ENCODE data around the gene FBXL12. TPM values are rescaled to one million over a fixed set of nuclear protein-coding genes. Genes with fewer than 3 reads are reported as not detected.
A peak's percentile ranks its signal among the peaks of the same experiment; 100 is the strongest.

FBXL12 gene
- total RNA-seq, 1 experiment from 2014 or later = 21.9 TPM

DNA sequence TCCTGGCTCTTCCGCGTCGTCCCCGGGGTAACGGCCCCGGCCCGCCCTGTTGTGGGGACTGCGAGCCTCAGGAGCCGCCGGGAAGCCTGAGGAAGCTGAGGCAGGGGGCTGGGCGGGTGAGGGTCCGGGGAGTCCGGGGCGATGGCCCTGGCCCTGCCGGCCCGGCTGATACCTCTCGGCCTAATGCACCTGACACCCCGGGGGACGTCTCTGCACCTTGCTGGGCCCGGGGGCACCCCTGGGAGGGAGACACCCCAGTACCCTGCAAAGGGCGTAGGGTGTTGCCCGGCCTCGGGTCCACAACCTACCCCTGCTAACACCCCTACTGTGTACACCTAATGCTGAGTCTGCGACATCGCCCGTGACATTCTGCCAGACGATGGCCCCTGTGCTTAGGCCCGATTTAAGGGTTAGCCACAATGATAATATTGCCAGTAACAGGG, 16.6 kb upstream of the FBXL12 start:
- H2AFZ ChIP-seq (ENCODE audit: low read depth, low read length, poor library complexity, severe bottlenecking) = no peak overlapping the region
- peaks cover 3% of the 10 kb centered on the region; the same call in 1 of the 2 replicates for H4K20me1 ChIP-seq (ENCODE audit: insufficient read depth)
- POLR2A ChIA-PET = no interaction called here
- peak overlapping the region; percentile 76 for H3K9ac ChIP-seq (ENCODE audit: low read length)
- H3K4me1 ChIP-seq (ENCODE audit: control insufficient read depth in 1 of 2, insufficient read depth in 2 of 2, low read length in 2 of 2) = peaks cover 4 to 18% of the 10 kb centered on the region in 2 experiments; a peak in 3 of 4 replicates
- peak; percentile 47; the same call in 1 of the 2 replicates for TF ChIP-seq ZFX (IDR thresholded peaks at IDR 0.05)
- no peak for TF ChIP-seq SIN3A (IDR thresholded peaks at IDR 0.05; ENCODE audit: low read depth)
- RAD21 ChIA-PET (ENCODE audit: low non-redundant PET in 1 of 2, low total read pairs in 2 of 2, uncharacterized antibody in 2 of 2, unreplicated experiment in 2 of 2) = no interaction called here
- H3K36me3 ChIP-seq (ENCODE audit: control insufficient read depth in 1 of 2, insufficient read depth in 2 of 2, low read length in 2 of 2) = peaks cover 8 to 9% of the 10 kb centered on the region in 2 experiments; a peak in 3 of 4 replicates
- CTCF ChIA-PET = interaction anchor here (1.3 kb wide), 1 partner anchor 214 kb away, joined by 4 read pairs; no protein-coding TSS in a partner anchor
- H3K27me3 ChIP-seq (ENCODE audit: insufficient read depth, low read length) = no peaks in the 10 kb centered on the region
- H3K4me3 ChIP-seq (replicated peaks in 1 of 2; ENCODE audit: low read depth in 1 of 2, low read length in 2 of 2) = peak overlapping the region; percentile 94 to 96
- H3K9me2 ChIP-seq (ENCODE audit: insufficient read depth) = no peaks in the 10 kb centered on the region
- BruUV-seq (replicated peaks) = no TSS peak
- peak overlapping the region; percentile 56; the same call in 1 of the 2 replicates for H3K27ac ChIP-seq (ENCODE audit: low read depth, low read length)
- DNase-seq (ENCODE audit: low read depth, low spot score) = no peak
- peak; percentile 24 for ATAC-seq
- peaks cover 31% of the 10 kb centered on the region for H3K79me2 ChIP-seq (ENCODE audit: insufficient read depth, low read length)
- intact Hi-C loops (cut with micrococcal nuclease) = loop anchor here (1.0 kb wide), 1 partner anchor 12 kb away; no protein-coding TSS in a partner anchor
- H3K9me3 ChIP-seq (ENCODE audit: control insufficient read depth in 1 of 2, insufficient read depth in 1 of 2, low read depth in 1 of 2, low read length in 2 of 2) = no peaks in the 10 kb centered on the region
- peak overlapping the region; percentile 97 for H3K4me2 ChIP-seq (ENCODE audit: low read length)

DNA sequence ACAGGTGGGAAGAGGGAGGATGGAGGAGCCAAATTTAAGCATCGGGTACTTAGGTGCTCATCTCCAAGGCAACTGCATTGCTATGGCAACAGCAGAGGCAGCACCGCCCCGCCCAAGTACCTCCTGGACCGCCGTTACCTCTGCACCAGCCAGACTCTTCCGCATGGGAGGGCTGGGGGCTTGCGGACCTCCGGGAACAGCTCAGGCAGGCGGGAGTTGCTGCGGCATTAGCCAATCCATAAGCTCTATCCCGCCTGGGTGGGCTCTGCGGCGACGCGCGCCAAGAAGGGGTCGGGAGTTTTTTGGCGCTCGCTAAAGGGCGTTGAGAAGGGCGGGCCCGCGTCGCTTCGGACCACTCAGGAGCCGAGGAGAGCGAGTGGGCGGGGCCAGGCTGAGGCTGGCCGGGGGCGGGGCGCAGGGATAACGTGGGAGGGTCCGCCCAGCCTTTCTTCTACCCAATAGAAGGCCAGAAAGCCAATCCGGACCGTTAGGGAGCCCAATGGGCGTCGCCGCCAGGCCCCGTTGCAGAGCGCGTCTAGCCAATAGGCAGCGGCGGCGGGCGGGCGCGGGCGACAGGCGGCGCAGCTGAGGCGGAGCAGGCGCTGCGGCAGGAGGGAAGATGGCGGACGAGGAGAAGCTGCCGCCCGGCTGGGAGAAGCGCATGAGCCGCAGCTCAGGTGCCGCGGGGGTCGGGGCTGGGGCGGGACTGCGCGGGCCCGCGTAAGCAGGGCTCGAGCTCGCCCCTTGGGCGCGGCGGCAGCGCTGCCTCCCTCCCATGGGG, 16.0 kb upstream of the FBXL12 start, which contains the start of gene PIN1:
Gene PIN1 (plus strand): TSS at position 593 of the 781 bp plus-strand sequence. CDS start 27 bp downstream, at position 620.
- Histone ChIP-seq H3K4me3 (replicated peaks in 1 of 2; ENCODE audit: low read depth in 1 of 2, low read length in 2 of 2) (peak within 1 kb of the TSS; percentile 94 to 96), H3K79me2 (ENCODE audit: insufficient read depth, low read length) (peaks cover 37% of the 10 kb centered on the region), H4K20me1 (ENCODE audit: insufficient read depth) (peaks cover 3% of the 10 kb centered on the region; the same call in 1 of the 2 replicates), H3K4me1 (ENCODE audit: control insufficient read depth in 1 of 2, insufficient read depth in 2 of 2, low read length in 2 of 2) (peaks cover 4 to 18% of the 10 kb centered on the region in 2 experiments; a peak in 3 of 4 replicates), H3K4me2 (ENCODE audit: low read length) (peak within 1 kb of the TSS; percentile 97), H3K9me2 (ENCODE audit: insufficient read depth) (no peaks in the 10 kb centered on the region), H3K36me3 (ENCODE audit: control insufficient read depth in 1 of 2, insufficient read depth in 2 of 2, low read length in 2 of 2) (peaks cover 11 to 12% of the 10 kb centered on the region in 2 experiments; a peak in 3 of 4 replicates), H2AFZ (ENCODE audit: low read depth, low read length, poor library complexity, severe bottlenecking) (no peak within 1 kb of the TSS), H3K9me3 (ENCODE audit: control insufficient read depth in 1 of 2, insufficient read depth in 1 of 2, low read depth in 1 of 2, low read length in 2 of 2) (no peaks in the 10 kb centered on the region), H3K9ac (ENCODE audit: low read length) (peak within 1 kb of the TSS; percentile 76), H3K27ac (ENCODE audit: low read depth, low read length) (peak within 1 kb of the TSS; percentile 56; the same call in 1 of the 2 replicates), H3K27me3 (ENCODE audit: insufficient read depth, low read length) (no peaks in the 10 kb centered on the region)
- TF ChIP-seq YY1 (IDR thresholded peaks at IDR 0.05; ENCODE audit: extremely low read depth, insufficient replicate concordance, low read depth, low read length) = peak; percentile 90
- no peak for TF ChIP-seq EZH2 (IDR thresholded peaks at IDR 0.05)
- no peak; the same call in 1 of the 2 replicates for TF ChIP-seq SRF (IDR thresholded peaks at IDR 0.05; ENCODE audit: low read depth)
- peak; percentile 89 for TF ChIP-seq EGR1 (IDR thresholded peaks at IDR 0.05; ENCODE audit: low read depth)
- TF ChIP-seq, protein P1, sequence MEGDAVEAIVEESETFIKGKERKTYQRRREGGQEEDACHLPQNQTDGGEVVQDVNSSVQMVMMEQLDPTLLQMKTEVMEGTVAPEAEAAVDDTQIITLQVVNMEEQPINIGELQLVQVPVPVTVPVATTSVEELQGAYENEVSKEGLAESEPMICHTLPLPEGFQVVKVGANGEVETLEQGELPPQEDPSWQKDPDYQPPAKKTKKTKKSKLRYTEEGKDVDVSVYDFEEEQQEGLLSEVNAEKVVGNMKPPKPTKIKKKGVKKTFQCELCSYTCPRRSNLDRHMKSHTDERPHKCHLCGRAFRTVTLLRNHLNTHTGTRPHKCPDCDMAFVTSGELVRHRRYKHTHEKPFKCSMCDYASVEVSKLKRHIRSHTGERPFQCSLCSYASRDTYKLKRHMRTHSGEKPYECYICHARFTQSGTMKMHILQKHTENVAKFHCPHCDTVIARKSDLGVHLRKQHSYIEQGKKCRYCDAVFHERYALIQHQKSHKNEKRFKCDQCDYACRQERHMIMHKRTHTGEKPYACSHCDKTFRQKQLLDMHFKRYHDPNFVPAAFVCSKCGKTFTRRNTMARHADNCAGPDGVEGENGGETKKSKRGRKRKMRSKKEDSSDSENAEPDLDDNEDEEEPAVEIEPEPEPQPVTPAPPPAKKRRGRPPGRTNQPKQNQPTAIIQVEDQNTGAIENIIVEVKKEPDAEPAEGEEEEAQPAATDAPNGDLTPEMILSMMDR (IDR thresholded peaks at IDR 0.05 in 2 of 3, conservative IDR thresholded peaks at IDR 0.05 in 1 of 3; ENCODE audit: borderline replicate concordance in 1 of 3, insufficient read depth in 1 of 3, low read depth in 2 of 3, low read length in 2 of 3) = peak in 2 of 3 experiments; percentile 25 to 45; a peak in 3 of 6 replicates
- TF ChIP-seq POLR2AphosphoS5 (IDR thresholded peaks at IDR 0.05; ENCODE audit: low read depth, low read length) = peak; percentile 72
- TF ChIP-seq SP1 (IDR thresholded peaks at IDR 0.05; ENCODE audit: low read depth) = peak; percentile 99
- intact Hi-C loops (cut with micrococcal nuclease) = loop anchor here (1.0 kb wide), 1 partner anchor 12 kb away; no protein-coding TSS in a partner anchor
- ATAC-seq (peak; percentile 97), DNase-seq (ENCODE audit: low read depth, low spot score) (peak; percentile 95)
- BruUV-seq (replicated peaks) = no TSS peak
- ChIA-PET CTCF (interaction anchor here (1.3 kb wide), 1 partner anchor 213 kb away, joined by 4 read pairs; no protein-coding TSS in a partner anchor), POLR2A (no interaction called here), RAD21 (ENCODE audit: low non-redundant PET in 1 of 2, low total read pairs in 2 of 2, uncharacterized antibody in 2 of 2, unreplicated experiment in 2 of 2) (no interaction called here)

Data from HCT116 (cell line).